Common myeloid progenitor, CD34-positive (primary cell): ENCODE data around the gene STAT4.

Experiments
- CTCF ChIA-PET: fragments of 350-600 bp; sonication (Branson Sonifier 250); formaldehyde crosslinking; loops from one replicate; lab custom pipeline; 2021; ENCODE audit warnings: antibody characterized with exemption; lab: Charles Lee
- POLR2A ChIA-PET: fragments of 350-600 bp; sonication (Branson Sonifier 250); formaldehyde crosslinking; loops from one replicate; lab custom pipeline; 2021; ENCODE audit warnings: antibody characterized with exemption; lab: Charles Lee
- DNase-seq, 3 donors: peaks; one replicate each; pipeline versions ENCODE4 v3.0.0 to v3.0.0-alpha.2; 2013
- H3K27ac ChIP-seq, 2 experiments: 1 replicate in 1 of 2; 2 replicates in 1 of 2; pipeline ENCODE4 v1.7.0; 2013; ENCODE audit warnings: inconsistent platforms in 2 of 2, low read length in 2 of 2, mild to moderate bottlenecking in 2 of 2, low read depth in 1 of 2, moderate library complexity in 1 of 2; ENCODE audit not compliant: severe bottlenecking in 2 of 2, insufficient read depth in 1 of 2, poor library complexity in 1 of 2
- H3K27me3 ChIP-seq, 5 experiments: replicated peaks in 2 of 5; 1 replicate in 3 of 5; 2 replicates in 2 of 5; pipeline versions ENCODE4 v1.6.1 to v1.7.0; 2013; ENCODE audit warnings: low read length in 4 of 5, mild to moderate bottlenecking in 2 of 5, moderate library complexity in 2 of 5, inconsistent platforms in 1 of 5; ENCODE audit not compliant: insufficient read depth in 5 of 5, control insufficient read depth in 4 of 5
- H3K36me3 ChIP-seq, 4 experiments: 1 replicate in 2 of 4; 2 replicates in 2 of 4; pipeline versions ENCODE4 v1.6.1 to v1.7.0; 2013; ENCODE audit warnings: low read length in 3 of 4, control low read depth in 1 of 4, mild to moderate bottlenecking in 1 of 4; ENCODE audit not compliant: control insufficient read depth in 4 of 4, insufficient read depth in 4 of 4
- H3K4me1 ChIP-seq, 4 experiments: 1 replicate in 3 of 4; 2 replicates in 1 of 4; pipeline versions ENCODE4 v1.6.1 to v1.7.1; 2013; ENCODE audit warnings: low read length in 3 of 4, mild to moderate bottlenecking in 3 of 4, control low read depth in 1 of 4, inconsistent platforms in 1 of 4, moderate library complexity in 1 of 4; ENCODE audit not compliant: control insufficient read depth in 4 of 4, insufficient read depth in 4 of 4; ENCODE audit errors: control extremely low read depth in 1 of 4
- H3K4me3 ChIP-seq, 7 experiments: 1 replicate in 4 of 7; 2 replicates in 3 of 7; pipeline versions ENCODE4 v1.5.1 to v1.7.0; 2013; ENCODE audit warnings: mild to moderate bottlenecking in 7 of 7, low read length in 6 of 7, moderate library complexity in 6 of 7, inconsistent platforms in 2 of 7, low read depth in 2 of 7, control low read depth in 1 of 7; ENCODE audit not compliant: insufficient read depth in 4 of 7, control insufficient read depth in 1 of 7; ENCODE audit errors: extremely low read depth in 1 of 7
- H3K9me3 ChIP-seq, 5 experiments: 1 replicate in 4 of 5; 2 replicates in 1 of 5; pipeline versions ENCODE4 v1.6.1 to v1.7.1; 2013; ENCODE audit warnings: low read length in 4 of 5, mild to moderate bottlenecking in 2 of 5, inconsistent platforms in 1 of 5, low read depth in 1 of 5, moderate library complexity in 1 of 5; ENCODE audit not compliant: control insufficient read depth in 4 of 5, insufficient read depth in 2 of 5; ENCODE audit errors: control extremely low read depth in 1 of 5
- WGBS: methylation state at CpG from one replicate; pipeline ENCODE4 v1.1.5; 2013; ENCODE audit not compliant: insufficient coverage; 5-methylcytosine and 5-hydroxymethylcytosine counted together

Gene STAT4

GRCh38 chr2:191013682-191013931 is 137.2 kb downstream of the STAT4 start:
- Histone ChIP-seq H3K4me3 (peak overlapping the region; percentile 83 to 100 (median 98)), H3K36me3 (peaks cover 7 to 23% (median 17%) of the 10 kb centered on the region in 4 experiments), H3K4me1 (peaks cover 16 to 34% (median 31%) of the 10 kb centered on the region in 4 experiments), H3K27me3 (no peaks in the 10 kb centered on the region), H3K27ac (peak overlapping the region; percentile 82 to 93), H3K9me3 (no peaks in the 10 kb centered on the region)
- POLR2A ChIA-PET: interaction anchor here (1.0 kb wide), 1 partner anchor 66 kb away, joined by 3 read pairs; no protein-coding TSS in a partner anchor
- CTCF ChIA-PET: interaction anchor here (0.9 to 1.4 kb wide), 3 partner anchors 19 to 39 kb away, joined by 4 to 5 read pairs (median 4); no protein-coding TSS in a partner anchor
- DNase-seq: peak in 2 of 3 donors; percentile 13 to 20
- WGBS: 0% methylated on average over 10 of the region's 14 CpGs

- peak in 1 of 3 donors; percentile 34 for DNase-seq
- no peaks in the 10 kb centered on the region for H3K9me3 ChIP-seq
- peak overlapping the region; percentile 83 to 100 (median 98) for H3K4me3 ChIP-seq
- H3K27ac ChIP-seq: peak overlapping the region; percentile 82 to 93
- CTCF ChIA-PET: interaction anchor here (0.7 to 2.1 kb wide), 11 partner anchors 10 to 188 kb away, joined by 3 to 10 read pairs (median 3); no protein-coding TSS in a partner anchor
- H3K4me1 ChIP-seq: peaks cover 16 to 33% (median 30%) of the 10 kb centered on the region in 4 experiments
- peaks cover 11 to 28% (median 19%) of the 10 kb centered on the region in 4 experiments for H3K36me3 ChIP-seq
- WGBS: 48% methylated on average over 7 of the region's 14 CpGs
- H3K27me3 ChIP-seq: no peaks in the 10 kb centered on the region
- POLR2A ChIA-PET: interaction anchor here (0.6 to 1.0 kb wide), 2 partner anchors 66 to 1404 kb away, joined by 3 read pairs; no protein-coding TSS in a partner anchor
Measured at GRCh38 chr2:191012845-191013681, 137.7 kb downstream of the STAT4 start.

- CTCF ChIA-PET: interaction anchor here (0.7 to 2.1 kb wide), 11 partner anchors 10 to 187 kb away, joined by 3 to 10 read pairs (median 3); no protein-coding TSS in a partner anchor
- H3K4me3 ChIP-seq: peak overlapping the region in 5 of 7 experiments; percentile 0 to 100 (median 99)
- POLR2A ChIA-PET: interaction anchor here (0.6 to 0.7 kb wide), 2 partner anchors 8 to 1404 kb away, joined by 3 read pairs; no protein-coding TSS in a partner anchor
- peaks cover 16 to 33% (median 30%) of the 10 kb centered on the region in 4 experiments for H3K4me1 ChIP-seq
- no CpG with 5 or more reads among the region's 3 CpGs for WGBS
- H3K27me3 ChIP-seq: no peaks in the 10 kb centered on the region
- H3K9me3 ChIP-seq: no peaks in the 10 kb centered on the region
- no peak for DNase-seq
- no peak overlapping the region for H3K27ac ChIP-seq
- peaks cover 12 to 35% (median 24%) of the 10 kb centered on the region in 4 experiments for H3K36me3 ChIP-seq
Measured at GRCh38 chr2:191012346-191012745, 138.4 kb downstream of the STAT4 start.

- no peaks in the 10 kb centered on the region for H3K27me3 ChIP-seq
- DNase-seq: no peak
- H3K36me3 ChIP-seq: peaks cover 18 to 46% (median 34%) of the 10 kb centered on the region in 4 experiments
- 98% methylated on average over 7 of the region's 14 CpGs for WGBS
- CTCF ChIA-PET: interaction anchor here (0.8 to 2.1 kb wide), 4 partner anchors 15 to 41 kb away, joined by 3 to 10 read pairs (median 4); no protein-coding TSS in a partner anchor
- POLR2A ChIA-PET: no interaction called here
- H3K4me3 ChIP-seq: no peak overlapping the region
- H3K27ac ChIP-seq: no peak overlapping the region
- peaks cover 0 to 2% (median 0%) of the 10 kb centered on the region in 5 experiments for H3K9me3 ChIP-seq
- peaks cover 16 to 33% (median 30%) of the 10 kb centered on the region in 4 experiments for H3K4me1 ChIP-seq
Measured at GRCh38 chr2:191010887-191011885, 139.6 kb downstream of the STAT4 start.

GRCh38 chr2:191009541-191010374 is 141.0 kb downstream of the STAT4 start:
- WGBS: 100% methylated on average over 1 of the region's 4 CpGs
- H3K4me1 ChIP-seq: peaks cover 13 to 29% (median 24%) of the 10 kb centered on the region in 4 experiments
- no peak for DNase-seq
- CTCF ChIA-PET: no interaction called here
- POLR2A ChIA-PET: no interaction called here
- no peaks in the 10 kb centered on the region for H3K27me3 ChIP-seq
- H3K9me3 ChIP-seq: peaks cover 0 to 5% (median 0%) of the 10 kb centered on the region in 5 experiments
- no peak overlapping the region for H3K4me3 ChIP-seq
- H3K27ac ChIP-seq: no peak overlapping the region
- H3K36me3 ChIP-seq: peaks cover 29 to 60% (median 46%) of the 10 kb centered on the region in 4 experiments

GRCh38 chr2:191008286-191008685 is 142.5 kb downstream of the STAT4 start:
- Histone ChIP-seq H3K36me3 (peaks cover 34 to 75% (median 59%) of the 10 kb centered on the region in 4 experiments), H3K4me3 (no peak overlapping the region), H3K27ac (no peak overlapping the region), H3K4me1 (peaks cover 6 to 20% (median 15%) of the 10 kb centered on the region in 4 experiments), H3K27me3 (no peaks in the 10 kb centered on the region), H3K9me3 (peaks cover 0 to 19% (median 5%) of the 10 kb centered on the region in 5 experiments)
- ChIA-PET POLR2A (interaction anchor here (1.5 kb wide), 1 partner anchor 12 kb away, joined by 3 read pairs; no protein-coding TSS in a partner anchor), CTCF (interaction anchor here (0.6 to 1.7 kb wide), 5 partner anchors 11 to 227 kb away, joined by 3 to 6 read pairs (median 3); no protein-coding TSS in a partner anchor)
- DNase-seq: no peak
